NCI-H2171 (cell line): ENCODE measurements around the gene MVD.

Source experiments
- DNase-seq: peaks from one replicate; lab custom pipeline; 2025; lab: John Stamatoyannopoulos, UW

Gene MVD, protein sequence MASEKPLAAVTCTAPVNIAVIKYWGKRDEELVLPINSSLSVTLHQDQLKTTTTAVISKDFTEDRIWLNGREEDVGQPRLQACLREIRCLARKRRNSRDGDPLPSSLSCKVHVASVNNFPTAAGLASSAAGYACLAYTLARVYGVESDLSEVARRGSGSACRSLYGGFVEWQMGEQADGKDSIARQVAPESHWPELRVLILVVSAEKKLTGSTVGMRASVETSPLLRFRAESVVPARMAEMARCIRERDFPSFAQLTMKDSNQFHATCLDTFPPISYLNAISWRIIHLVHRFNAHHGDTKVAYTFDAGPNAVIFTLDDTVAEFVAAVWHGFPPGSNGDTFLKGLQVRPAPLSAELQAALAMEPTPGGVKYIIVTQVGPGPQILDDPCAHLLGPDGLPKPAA

DNA sequence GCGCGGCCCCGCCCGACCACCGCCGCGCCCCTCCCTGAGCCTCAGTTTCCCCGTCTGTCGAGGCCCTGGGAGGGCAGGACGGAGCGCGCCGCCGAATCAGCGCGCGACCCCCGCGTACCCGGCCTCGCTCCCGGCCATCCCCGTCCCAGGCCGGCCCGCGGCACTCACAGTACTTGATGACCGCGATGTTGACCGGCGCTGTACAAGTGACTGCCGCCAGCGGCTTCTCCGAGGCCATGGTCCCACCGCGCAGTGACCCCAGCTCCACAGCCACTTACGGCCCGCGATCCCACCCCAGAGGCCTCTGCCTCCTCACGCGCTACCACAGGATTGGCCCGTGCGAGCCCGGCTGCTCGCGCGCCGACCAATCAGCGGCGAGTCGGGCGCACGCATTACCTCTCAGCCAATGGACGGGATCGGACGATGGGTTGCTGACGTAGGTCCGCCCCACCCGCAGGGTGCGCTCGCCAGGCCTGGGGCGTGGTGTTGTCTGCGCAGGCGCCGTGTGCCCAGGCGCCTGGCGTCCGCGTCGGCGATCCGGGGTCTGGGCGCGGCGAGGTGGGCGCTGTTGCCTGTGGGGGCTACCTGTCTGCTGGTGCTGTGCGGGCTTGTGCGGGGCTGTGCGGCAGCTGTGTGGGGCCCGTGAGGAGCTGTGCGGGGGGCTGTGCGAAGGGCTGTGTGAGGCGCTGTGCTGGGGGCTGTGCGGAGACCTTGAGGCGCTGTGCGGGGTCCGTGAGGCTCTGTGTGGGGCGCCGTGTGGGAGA lies at the start of gene MVD:
TSS of gene MVD (minus strand) at position 249 of the 764 bp plus-strand sequence. CDS start at position 238, 11 bp downstream.
- DNase-seq = peak; percentile 96

DNA sequence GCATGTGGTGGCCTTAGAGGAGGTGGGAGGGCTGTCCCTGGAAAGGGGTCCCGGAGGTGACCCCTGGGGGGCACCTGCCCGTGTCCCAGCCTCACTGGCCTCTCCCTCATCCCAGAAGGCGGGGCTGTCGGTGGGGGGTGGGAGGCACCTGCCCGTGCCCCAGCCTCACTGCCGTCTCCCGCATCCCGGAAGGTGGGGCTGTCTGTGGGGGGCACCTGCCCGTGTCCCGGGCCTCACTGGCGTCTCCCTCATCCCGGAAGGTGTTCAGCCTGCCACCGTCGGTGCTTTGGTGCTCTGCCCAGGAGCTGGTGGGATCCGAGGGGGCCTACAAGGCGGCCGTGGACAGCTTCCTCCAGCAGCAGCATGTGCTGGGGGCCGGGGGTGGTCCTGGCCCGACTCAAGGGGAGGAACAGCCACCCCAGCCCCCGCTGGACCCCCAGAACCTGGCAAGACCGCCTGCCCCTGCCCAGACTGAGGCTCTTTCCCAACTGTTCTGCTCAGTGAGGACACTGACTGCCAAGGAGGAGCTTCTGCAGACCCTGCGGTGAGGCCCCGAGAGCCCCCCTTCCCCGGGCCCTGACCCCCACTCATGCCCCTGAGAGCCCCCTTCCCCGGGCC lies 49.6 kb upstream of the MVD start:
- no peak for DNase-seq

DNA sequence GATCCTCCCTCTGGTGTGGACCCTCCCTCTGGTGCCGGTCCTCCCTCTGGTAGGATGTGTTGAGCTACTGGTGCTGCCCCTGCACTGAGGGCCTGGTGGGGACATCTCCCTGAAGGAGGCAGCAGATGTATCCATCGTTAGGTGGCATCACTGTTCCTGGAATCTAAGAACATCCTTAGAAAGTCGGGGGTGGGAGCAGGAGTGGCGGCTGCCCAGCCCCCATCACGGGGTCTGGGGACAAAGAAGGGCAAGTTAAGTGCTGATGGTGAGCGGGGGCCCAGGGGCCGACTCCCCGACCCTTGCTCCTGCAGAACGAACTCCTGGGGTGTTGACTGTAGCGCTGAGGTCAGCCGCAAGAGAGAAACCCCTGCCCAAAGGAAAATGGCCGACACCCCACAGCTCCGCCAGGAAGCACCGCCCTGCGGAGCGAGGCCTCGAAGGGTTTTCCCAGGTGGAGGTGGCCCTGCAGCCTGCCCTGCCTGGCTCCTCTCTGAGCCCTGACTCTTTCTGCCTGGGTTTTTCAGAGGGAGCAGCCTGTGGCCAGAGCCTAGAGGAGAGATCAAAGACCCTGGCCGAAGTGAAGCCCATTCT lies 49.0 kb upstream of the MVD start:
- DNase-seq = no peak

DNA sequence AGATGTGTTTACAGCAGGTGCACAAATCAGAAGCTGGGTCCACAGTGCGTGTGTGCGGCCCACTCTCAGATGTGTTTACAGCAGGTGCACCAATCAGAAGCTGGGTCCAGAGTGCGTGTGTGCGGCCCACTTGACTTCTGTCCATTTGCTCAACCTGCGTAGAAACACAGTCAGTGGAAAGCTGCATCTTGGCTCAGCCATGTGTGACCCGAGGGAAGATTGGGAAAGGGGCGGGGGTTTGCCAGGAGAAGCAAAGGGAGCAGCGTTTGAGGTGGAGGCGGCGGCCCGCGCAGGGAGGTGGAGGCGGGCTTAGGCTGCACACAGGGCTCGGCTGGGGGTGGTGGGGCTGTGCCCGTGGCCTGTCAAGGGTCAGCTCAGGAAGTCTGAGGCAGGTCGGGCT lies 47.7 kb upstream of the MVD start:
- DNase-seq = no peak

DNA sequence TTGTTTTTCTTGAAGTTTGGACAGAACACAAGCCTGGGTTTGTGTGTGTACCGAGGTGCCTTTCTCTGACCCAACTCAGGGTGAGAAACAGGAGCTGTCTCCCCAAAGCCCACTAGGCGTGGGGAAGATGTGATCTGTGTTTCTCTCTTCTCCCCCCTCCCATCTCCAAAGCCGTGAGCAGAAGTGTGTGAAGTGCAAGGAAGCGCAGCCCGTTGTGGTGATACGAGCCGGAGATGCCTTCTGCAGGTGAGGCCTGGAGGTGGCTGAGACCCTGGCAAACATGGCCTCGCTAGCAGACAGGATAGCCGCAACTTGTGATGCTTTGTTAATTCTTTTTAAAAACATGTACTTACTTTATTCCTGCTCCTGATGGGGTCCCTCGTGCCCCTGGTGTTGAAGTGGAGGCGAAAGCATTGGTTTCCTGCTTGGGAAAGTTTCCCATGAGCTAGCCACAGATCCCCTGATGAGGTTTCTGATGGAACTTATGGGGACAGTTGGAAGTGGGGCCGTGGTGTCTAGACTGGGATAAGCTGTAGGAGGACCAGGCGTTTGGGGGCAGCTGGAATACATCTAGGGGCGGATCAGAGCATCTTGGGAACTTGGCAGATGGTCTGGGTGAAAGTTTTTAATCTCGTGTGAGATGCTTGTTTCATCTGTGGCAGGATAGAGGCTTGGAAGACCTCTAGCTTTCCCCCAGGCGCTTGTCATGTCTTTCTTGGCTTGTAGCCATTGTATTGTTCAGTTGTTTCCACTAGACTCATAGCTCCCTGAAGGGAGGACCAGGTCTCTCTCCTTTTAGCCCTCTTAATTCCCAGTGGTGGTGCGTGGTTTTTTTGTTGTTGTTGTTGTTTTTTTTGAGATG lies 44.3 kb upstream of the MVD start:
- no peak for DNase-seq

DNA sequence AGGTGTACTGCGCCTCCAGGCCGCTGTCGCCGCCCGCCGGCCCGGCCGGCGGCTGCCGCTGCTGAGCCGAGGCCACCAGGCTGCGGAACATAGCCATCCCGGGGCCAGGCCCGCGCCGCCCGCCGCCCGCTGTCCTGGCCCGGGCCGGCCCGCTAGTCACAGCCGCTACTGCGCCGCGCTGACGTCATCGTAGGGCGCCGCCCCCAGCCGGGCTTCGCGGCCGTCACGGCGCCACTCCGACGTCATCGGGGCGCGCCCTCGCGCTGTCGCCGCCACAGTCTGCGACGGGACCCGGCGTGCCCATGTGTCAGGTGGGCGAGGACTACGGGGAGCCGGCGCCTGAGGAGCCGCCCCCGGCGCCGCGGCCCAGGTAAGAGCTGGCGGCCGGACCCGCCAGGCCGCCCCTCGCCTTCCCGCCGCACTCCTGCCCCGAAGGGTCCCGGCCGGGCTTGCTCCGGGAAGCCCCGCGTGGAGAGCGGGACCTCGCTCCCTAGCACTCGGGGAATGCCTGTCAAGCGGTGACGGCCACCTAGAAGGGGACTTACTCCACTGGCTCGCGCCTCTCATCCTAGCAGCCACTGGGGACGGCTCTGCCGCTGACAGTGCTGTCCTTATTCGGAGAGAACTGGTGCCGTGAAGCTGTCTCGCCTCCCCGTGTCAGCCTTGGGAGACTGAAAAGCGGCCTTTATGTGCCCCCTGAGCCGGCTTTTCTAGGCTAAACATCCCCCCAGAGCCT lies 43.5 kb upstream of the MVD start, which contains the start of the genes CTU2 and RNF166:
TSS of gene CTU2 (plus strand) at position 275 of the 736 bp plus-strand sequence. CDS start at position 303, 28 bp downstream.
TSS of gene RNF166 (minus strand) at position 180 of the 736 bp plus-strand sequence. CDS start at position 97, 83 bp downstream.
- peak; percentile 83 for DNase-seq

DNA sequence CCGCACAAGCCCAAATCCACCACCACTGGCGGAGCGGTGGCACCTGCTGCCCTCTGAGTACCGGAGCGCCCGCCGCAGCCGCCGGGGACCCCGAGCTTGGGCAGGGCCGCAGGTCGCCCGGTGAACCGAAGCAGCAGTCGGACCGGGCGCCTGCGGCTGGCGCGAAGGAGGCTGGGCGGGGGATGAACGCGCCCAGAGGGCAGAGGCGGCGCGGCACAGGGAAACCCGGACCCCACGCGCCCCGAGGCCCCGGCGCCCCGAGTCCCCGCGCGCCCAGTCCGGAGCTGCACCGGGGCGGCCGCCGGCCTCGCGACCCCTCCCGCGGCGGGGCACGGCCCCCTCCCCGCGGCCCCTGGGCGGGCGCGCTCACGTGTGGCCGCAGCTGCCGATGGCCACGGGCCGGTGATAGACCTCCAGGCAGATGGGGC lies 42.9 kb upstream of the MVD start:
- no peak for DNase-seq

DNA sequence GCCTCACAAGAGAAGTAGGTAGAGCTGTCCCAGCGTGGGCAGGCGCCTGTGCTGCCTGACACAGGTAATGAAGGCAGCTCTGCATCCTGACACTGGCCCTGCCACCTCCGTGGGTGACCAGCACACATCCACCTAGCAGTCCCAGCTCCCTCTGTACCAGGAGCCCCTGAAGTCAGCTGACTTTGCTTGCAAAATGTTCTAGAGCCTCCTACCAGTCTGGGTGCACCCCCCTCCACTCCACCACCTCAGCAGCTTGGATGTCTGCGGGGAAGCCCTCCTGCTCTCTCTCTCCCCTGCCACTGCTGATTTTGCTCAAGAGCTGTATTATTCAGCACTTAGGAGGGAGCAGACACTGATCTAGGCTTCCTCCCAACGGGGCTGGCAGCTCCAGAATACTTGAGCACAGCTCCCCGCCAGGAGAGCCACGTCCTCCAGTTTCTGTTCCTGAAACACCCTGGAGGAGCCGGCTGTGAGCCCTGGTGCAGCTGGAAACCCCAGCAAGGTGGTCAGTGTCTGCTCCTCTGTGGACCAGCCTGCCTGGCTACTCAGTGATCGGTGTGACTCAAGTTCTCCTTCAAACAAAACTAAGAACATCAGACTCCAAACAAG lies 42.3 kb upstream of the MVD start:
- DNase-seq = no peak

DNA sequence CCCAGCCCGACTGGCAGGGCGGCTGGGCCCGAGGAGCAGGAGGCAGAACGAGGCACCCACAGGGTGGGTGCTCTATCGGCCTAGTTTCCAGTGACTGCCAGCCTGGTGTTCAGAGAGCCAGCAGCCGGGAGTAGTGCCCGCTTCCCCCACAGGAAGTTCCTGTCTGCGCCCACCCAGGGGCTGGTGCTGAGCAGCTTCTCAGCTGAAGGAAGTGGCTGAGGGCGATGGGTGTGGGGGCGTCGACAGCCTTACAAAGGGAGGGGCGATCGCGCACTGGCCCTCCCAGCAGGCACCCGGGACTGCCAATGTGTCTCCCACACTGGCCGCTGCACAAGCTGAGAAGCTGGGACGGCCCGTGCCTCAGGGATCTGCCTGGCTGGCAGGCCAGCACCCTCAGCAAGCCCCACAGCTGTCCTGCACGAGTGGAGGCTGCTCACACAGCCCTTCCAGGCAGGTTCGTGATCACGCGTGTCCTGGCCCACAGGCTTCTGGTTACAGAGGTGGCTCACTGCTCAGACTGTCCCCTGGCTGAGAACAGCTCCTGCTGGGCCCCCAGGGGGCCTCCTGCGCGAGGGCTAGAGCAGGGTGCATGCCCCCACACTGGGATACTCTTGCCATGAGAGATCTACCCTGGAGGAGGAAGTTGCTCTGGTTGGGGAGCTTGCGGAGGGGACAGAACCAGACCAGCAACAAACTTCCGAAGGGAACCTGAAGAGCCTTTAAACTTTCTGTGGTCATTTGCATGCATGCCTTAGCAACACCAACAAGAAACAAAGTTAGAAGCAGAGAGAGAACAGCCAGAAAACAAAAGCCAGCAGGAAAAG lies 40.8 kb upstream of the MVD start:
- DNase-seq = no peak

DNA sequence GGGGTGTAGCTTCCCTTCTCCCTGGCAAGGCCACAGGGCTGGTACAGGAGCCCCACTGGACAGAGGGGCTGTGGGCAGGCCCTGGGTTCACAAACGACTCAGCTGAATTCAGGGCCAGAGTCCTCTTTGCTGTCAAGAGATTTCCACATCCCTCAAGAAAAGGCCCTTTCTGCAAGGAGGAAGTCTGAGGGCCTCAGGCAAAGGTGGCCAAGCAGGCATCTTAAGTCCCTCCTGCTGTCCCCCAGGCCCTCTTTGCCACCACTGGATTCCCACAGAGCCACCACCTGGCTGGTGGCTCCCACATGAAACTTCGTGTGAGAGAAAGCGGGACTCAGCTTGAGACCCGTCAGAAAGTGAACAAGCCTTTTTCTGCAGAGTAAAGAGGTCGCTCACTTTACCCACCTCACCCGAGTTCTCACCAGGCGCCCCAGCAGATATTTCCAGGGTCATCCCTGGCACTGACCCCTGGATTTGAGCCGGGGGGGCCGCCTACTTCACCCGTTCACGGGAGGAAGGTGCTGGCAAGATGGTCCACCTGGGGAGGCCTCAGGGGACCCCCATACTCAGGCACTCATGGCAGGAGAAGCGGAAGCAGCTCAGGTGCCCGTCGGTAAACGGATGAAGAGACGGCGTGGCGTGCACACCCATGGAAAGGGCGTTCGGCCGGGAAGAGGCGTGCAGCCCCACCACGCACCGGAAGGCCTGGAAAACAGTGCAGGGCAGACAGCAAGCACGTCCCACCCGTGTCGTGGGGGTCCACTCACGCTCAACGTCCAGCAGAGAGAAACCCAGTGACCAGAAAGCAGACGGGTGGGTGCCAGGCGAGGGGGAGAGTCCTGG lies 39.7 kb upstream of the MVD start:
- DNase-seq = no peak

DNA sequence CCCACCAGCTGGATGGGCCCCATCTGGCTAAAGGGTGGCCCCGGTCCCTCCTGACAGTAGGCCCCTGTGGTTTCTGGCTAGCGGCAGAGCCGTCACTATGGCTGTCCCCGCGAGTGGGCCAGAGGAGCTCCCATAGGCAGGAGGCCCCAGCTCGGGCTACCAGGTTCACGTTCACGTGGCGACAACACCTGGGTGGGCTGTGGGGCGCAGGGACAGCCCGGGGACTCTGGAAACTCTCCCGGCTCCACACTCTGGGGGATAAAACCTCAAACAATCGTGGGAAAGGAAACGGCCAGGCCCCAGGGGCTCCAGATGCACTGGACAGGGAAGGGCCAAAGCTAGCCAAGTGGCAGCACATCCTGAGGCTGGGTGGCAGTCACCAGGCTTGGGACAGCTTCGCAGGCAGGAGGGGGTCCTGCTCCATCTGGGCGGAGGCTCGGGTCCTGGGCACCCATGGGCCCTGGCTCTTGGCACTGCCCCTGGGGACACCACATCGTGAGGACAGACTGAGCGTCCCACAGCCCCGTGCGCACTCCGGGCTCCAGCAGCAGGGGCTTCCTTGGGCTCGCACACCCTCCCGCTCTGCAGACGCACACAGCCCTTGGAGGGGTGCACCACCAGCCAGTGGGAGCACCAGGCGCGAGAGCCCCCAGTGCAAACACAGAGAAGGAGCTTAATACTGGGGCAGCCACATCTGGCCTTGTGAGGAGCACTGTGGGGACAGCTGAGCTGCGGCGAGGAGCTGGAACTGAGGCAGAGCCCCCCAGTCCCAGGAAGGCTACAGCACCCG lies 38.9 kb upstream of the MVD start:
- DNase-seq = no peak

DNA sequence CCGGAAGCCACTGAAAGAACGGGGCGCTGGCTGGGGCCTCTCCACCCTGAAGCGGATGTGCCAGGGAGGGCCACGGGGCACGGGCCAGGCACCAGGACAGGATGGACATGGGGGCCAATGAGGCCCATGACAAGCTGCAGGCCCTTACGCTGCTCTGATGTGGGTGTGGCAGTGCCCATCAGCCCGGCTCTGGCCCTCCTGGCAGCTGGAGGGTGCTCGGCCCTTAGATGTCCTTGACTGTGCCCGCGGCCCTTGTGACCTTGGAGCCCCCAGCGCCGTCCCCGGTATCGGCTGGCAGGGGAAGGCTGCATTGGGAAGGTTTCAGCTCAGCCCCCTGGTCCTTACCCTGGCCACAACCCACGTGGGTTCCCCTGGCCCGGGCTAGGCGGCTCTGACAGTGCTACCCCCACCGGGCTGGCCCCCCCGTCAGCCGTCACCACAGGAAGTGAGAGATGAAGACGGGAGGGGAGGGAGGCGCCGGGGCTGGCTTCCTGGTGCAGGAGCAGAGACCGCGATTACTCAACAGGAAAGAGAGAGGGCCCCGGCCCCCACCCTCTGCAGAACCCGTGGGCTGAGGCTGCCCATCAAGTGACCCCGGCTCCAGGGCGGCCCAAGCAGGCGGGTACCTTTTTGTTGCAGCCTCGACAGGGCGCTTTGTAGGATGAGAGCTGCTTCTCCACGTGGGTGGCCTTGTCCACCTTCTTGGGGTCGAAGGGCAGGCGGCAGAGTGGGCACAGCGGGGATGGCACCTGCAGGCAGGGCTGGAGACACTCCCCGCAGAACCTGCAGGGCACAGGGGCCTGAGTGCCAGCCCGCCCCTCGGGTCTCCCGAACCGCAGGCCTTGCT lies 38.0 kb upstream of the MVD start:
- DNase-seq = no peak

DNA sequence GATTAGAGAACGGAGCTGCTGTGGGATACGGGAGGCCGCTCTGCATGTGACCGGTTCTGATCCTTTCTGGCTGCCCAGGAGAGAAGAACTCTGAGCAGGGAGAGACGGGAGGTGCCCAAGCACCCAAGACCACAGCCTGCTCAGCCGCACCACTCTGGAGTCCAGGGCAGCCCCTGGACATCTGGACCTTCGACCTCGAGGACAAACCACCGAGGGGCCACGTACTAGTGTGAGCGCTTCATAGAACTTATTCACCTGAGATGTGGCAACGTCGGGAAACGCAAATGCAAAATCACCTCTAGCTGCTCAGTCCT lies 37.4 kb upstream of the MVD start:
- no peak for DNase-seq

DNA sequence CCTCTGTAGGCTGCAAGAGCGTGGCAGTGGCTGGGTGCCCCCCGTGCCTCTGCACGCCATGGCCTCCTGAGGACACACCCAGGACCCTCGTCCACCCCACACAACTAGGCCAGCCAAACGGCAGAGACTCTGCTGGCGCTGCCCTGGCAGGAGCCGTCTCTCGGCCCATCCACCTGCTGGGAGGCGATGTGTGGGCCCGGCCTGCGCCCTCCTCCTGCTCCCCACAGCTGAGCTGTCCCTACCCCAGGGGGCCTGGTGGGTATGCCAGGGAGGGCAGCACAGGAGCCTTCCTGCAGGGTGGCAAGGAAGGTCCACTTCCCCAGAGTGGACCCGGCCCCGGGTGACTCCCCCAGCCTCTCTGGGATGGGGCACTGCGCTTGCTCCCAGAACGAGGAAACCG lies 36.3 kb upstream of the MVD start:
- DNase-seq = no peak

DNA sequence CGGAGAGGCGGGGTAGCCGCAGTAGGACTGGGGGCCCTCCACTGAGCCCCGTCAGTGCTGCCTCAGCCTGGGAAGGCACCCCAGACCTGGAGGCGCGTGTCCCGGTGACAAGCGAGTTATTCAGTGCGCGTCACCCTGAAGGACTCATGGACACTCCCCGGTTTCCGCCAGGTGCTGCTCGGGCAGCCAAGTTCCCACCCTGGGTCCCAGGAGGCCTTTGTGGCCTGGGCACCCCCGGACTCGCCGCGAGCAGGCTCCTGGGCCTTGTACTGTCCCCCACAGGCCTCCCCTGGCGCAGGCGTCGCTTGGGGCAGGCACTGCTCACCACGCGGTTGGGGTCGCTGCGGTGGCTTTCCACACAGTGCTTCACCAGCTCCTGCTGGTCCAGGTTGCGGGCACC lies 35.8 kb upstream of the MVD start:
- no peak for DNase-seq

DNA sequence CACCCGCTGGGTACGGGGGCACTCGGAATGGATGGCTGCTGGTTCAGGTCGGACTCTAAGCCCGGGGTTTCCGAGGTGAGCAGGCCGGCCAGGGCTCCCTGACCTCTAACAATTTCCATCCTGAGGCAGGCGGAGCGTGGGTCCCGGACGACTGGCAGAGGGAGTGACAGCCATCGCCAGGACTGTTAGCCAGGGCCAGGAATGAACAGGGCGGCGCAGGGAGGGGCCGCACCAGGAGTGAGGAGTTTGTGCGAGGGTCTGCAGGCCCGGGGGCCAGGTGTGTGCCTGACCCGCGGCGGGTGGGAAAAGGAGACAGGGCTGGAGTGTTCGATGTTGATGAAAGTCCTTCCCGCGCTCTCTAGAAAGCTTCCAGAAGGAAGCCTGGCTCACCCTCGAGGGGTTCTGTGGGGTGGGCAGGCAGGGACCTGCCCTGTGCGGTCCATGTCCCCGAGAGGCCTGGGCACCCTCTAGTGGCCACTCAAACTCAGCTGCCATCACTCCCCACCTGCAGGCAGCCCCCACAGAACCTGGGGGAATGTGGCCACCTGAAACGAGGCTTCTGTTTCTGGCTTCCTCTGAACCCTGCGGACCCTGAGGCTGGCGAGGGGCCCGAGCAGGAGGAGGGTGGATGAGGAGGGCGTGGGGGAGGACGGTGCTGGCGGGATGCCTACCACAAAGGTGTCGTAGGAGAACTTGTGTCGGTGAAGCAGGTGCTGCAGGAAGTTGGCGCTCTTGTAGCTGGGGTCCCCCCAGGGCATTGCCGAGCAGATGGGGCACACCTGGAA lies 35.1 kb upstream of the MVD start:
- no peak for DNase-seq
